GM19455 (cell line): ENCODE results near the gene RPTN.
A peak's percentile ranks its signal among the peaks of the same experiment; 100 is the strongest.
"Not testable (repeated sequence)": the region's sequence is repeated elsewhere in the genome, so short reads cannot be mapped to it uniquely, and the experiment has no call there.

ENCODE experiments used
- ATAC-seq: cut with Tn5 transposase; IDR thresholded peaks from one replicate; pipeline ENCODE4 v1.9.1; 2021; ENCODE audit not compliant: unreplicated experiment

The RPTN gene

GRCh38 chr1:152165286-152166077, 6.5 kb upstream of the RPTN start:
- ATAC-seq, result no peak

- no peak for ATAC-seq
These were observed 5.6 kb upstream of the RPTN start for GRCh38 chr1:152164517-152165136.

- ATAC-seq, result no peak
These were observed 3.9 kb upstream of the RPTN start for GRCh38 chr1:152162792-152163463.

GRCh38 chr1:152160576-152160975, 1.5 kb upstream of the RPTN start:
- no peak for ATAC-seq

GRCh38 chr1:152153996-152154395, 5.0 kb downstream of the RPTN start:
- ATAC-seq, result no peak

- no peak for ATAC-seq
These were observed 7.4 kb downstream of the RPTN start for GRCh38 chr1:152151646-152152045.

GRCh38 chr1:152148981-152149380, 10.0 kb downstream of the RPTN start:
- ATAC-seq, result no peak

GRCh38 chr1:152148051-152148450, 11.0 kb downstream of the RPTN start:
- no peak for ATAC-seq

- ATAC-seq, result no peak
These were observed 13.3 kb downstream of the RPTN start for GRCh38 chr1:152145769-152146168.

- ATAC-seq, result not testable (repeated sequence)
These were observed 14.3 kb downstream of the RPTN start for GRCh38 chr1:152144674-152145183.

GRCh38 chr1:152143150-152143887, 15.7 kb downstream of the RPTN start:
- ATAC-seq, result peak; percentile 63

GRCh38 chr1:152141971-152142584, 16.9 kb downstream of the RPTN start:
- ATAC-seq, result no peak

GRCh38 chr1:152137215-152137614, 21.8 kb downstream of the RPTN start:
- no peak for ATAC-seq

- ATAC-seq, result no peak
These were observed 28.8 kb downstream of the RPTN start for GRCh38 chr1:152130186-152130585.

GRCh38 chr1:152127673-152128072, 31.4 kb downstream of the RPTN start:
- ATAC-seq, result no peak

GRCh38 chr1:152125834-152126443, 33.1 kb downstream of the RPTN start:
- no peak for ATAC-seq

- no peak for ATAC-seq
These were observed 40.1 kb downstream of the RPTN start for GRCh38 chr1:152118915-152119314.

GRCh38 chr1:152115344-152115743, 43.7 kb downstream of the RPTN start, which contains the start of gene TCHH:
TSS of gene TCHH (minus strand) at chr1:152115444. CDS start at chr1:152114080, 1,364 bp downstream.
- ATAC-seq, result no peak

GRCh38 chr1:152112885-152113432, 46.1 kb downstream of the RPTN start:
- no peak for ATAC-seq
